PC-3 (cell line): ENCODE results near the gene ARHGAP26. TPM values are rescaled to one million over a fixed set of nuclear protein-coding genes. Genes with fewer than 3 reads are reported as not detected.

Experiments used
- ATAC-seq: fragments of 200-7000 bp; cut with Tn5 transposase; 2 replicates; pipeline ENCODE4 v1.9.1; 2020; ENCODE audit warnings: mild to moderate bottlenecking, moderate library complexity
- BruUV-seq: library from RNA; stranded (reverse); fragments of 400-500 nt; replicated peaks from 2 replicates; lab custom pipeline; 2021; lab: Mats Ljungman, UMichigan
- CTCF ChIA-PET: fragments of 300-600 bp; sonication (Branson Sonifier 250); formaldehyde crosslinking; loops from one replicate; lab custom pipeline; 2022; ENCODE audit warnings: antibody characterized with exemption; lab: Charles Lee
- POLR2A ChIA-PET: fragments of 300-600 bp; sonication (Branson Sonifier 250); formaldehyde crosslinking; loops from one replicate; lab custom pipeline; 2022; ENCODE audit warnings: antibody characterized with exemption; ENCODE audit not compliant: unreplicated experiment; lab: Charles Lee
- DNase-seq: peaks from one replicate; pipeline ENCODE4 v3.0.0-alpha.2; 2015
- H2AFZ ChIP-seq: fragments of 300-600 bp; sonication (generic); 2 replicates; pipeline ENCODE4 v1.6.0; 2016; ENCODE audit warnings: antibody characterized with exemption, low read length
- H3F3A ChIP-seq: fragments of 300-600 bp; sonication (generic); one replicate; pipeline ENCODE4 v1.6.0; 2017; ENCODE audit warnings: antibody characterized with exemption, low read length, control low read depth, mild to moderate bottlenecking; ENCODE audit not compliant: unreplicated experiment
- H3K27ac ChIP-seq: fragments of 300-600 bp; sonication (generic); 2 replicates; pipeline ENCODE4 v1.5.1; 2016; ENCODE audit warnings: mild to moderate bottlenecking, low read length
- H3K27me3 ChIP-seq: fragments of 300-600 bp; sonication (generic); 2 replicates; pipeline ENCODE4 v1.6.1; 2016; ENCODE audit warnings: low read length, mixed read lengths
- H3K36me3 ChIP-seq: fragments of 300-600 bp; sonication (generic); 2 replicates; pipeline ENCODE4 v1.6.1; 2016; ENCODE audit warnings: low read depth, mixed run types, low read length, mixed read lengths
- H3K4me1 ChIP-seq: fragments of 300-600 bp; sonication (generic); 2 replicates; pipeline ENCODE4 v1.5.1; 2016; ENCODE audit warnings: low read length; ENCODE audit not compliant: insufficient read depth
- H3K4me2 ChIP-seq: fragments of 300-600 bp; sonication (generic); 2 replicates; pipeline ENCODE4 v1.6.0; 2016; ENCODE audit warnings: low read length
- H3K4me3 ChIP-seq: fragments of 300-600 bp; sonication (generic); 2 replicates; pipeline ENCODE4 v1.5.1; 2016; ENCODE audit warnings: mild to moderate bottlenecking, low read length, mixed read lengths
- H3K79me2 ChIP-seq: fragments of 300-600 bp; sonication (generic); 2 replicates; pipeline ENCODE4 v1.6.1; 2017; ENCODE audit warnings: low read length, mixed read lengths
- H3K9ac ChIP-seq: fragments of 300-600 bp; sonication (generic); 2 replicates; pipeline ENCODE4 v1.6.0; 2016; ENCODE audit warnings: mild to moderate bottlenecking, low read length
- H3K9me2 ChIP-seq: fragments of 300-600 bp; sonication (generic); replicated peaks from 2 replicates; pipeline ENCODE4 v1.6.1; 2016; ENCODE audit warnings: mixed run types, low read length, mixed read lengths
- H3K9me3 ChIP-seq: fragments of 300-600 bp; sonication (generic); 2 replicates; pipeline ENCODE4 v1.6.1; 2016; ENCODE audit warnings: low read length, mixed read lengths
- H4K20me1 ChIP-seq: fragments of 300-600 bp; sonication (generic); 2 replicates; pipeline ENCODE4 v1.6.1; 2016; ENCODE audit warnings: low read length, mixed read lengths
- EZH2 ChIP-seq: fragments of 300-600 bp; sonication (generic); IDR thresholded peaks from one replicate; pipeline ENCODE4 v1.6.1; 2017; ENCODE audit warnings: antibody characterized with exemption, mild to moderate bottlenecking, low read length; ENCODE audit not compliant: unreplicated experiment
- EZH2phosphoT487 ChIP-seq: fragments of 300-600 bp; sonication (generic); IDR thresholded peaks from 2 replicates; pipeline ENCODE4 v1.6.1; 2018; ENCODE audit warnings: mild to moderate bottlenecking, antibody characterized with exemption, low read length, borderline replicate concordance
- intact Hi-C: fragments of 100-400 bp; cut with micrococcal nuclease; formaldehyde crosslinking; loops from 2 replicates; pipeline ENCODE4 v1.9.0; 2023
- total RNA-seq: library from RNA; depleted of rRNA; stranded (reverse); fragments of >200 nt; gene quantifications from 2 replicates; pipeline ENCODE4 v1.2.3, GENCODE V29; 2014
- TF ChIP-seq, protein P1 (sequence below): fragments of 300-600 bp; sonication (generic); conservative IDR thresholded peaks from 2 replicates; pipeline ENCODE4 v1.5.1; 2017; ENCODE audit warnings: antibody characterized with exemption, low read depth, mild to moderate bottlenecking, low read length

The ARHGAP26 gene
- total RNA-seq, 1 experiment from 2014 or later: 11.7 TPM

DNA sequence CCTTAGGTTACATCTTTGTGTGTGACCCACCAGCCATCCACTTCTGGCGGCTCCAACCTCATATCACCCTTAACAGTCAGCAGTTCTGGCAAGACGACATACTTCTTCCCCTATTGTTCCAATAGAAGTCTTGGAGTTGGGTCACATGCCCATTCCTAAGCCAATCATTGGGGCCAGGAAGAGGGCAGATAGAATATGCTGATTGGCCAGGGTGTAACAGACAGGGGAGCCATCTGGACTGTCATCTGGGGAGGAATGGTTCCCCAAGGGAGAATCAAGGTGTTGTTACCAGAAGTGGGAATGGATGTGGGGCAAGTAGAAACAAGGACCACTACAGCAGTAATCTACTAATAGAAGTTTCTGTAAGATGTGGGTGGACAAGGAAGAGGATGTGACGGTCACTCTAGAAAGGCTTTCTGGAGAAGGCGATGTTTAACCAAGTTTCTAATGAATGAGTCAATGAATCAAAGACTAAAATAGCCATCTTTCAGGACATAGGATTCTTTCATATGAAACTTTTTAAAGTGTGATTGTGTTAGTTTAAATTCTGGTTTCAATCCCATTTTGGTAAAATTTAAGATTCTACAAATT, 200.4 kb downstream of the ARHGAP26 start:
- ChIA-PET POLR2A (no interaction called here), CTCF (no interaction called here)
- Histone ChIP-seq H3K4me2 (no peak overlapping the region), H3K9me3 (no peaks in the 10 kb centered on the region), H3K9ac (no peak overlapping the region), H3K36me3 (no peaks in the 10 kb centered on the region), H3K9me2 (no peaks in the 10 kb centered on the region), H3K4me1 (peaks cover 10% of the 10 kb centered on the region), H3K27ac (no peak overlapping the region), H3K4me3 (no peak overlapping the region), H3F3A (no peaks in the 10 kb centered on the region), H3K79me2 (no peaks in the 10 kb centered on the region), H3K27me3 (no peaks in the 10 kb centered on the region), H4K20me1 (no peaks in the 10 kb centered on the region), H2AFZ (no peak overlapping the region)
- DNase-seq (no peak), ATAC-seq (no peak)
- intact Hi-C loops: no loop called here
- no TSS peak for BruUV-seq
- TF ChIP-seq EZH2: no peak
- TF ChIP-seq, protein P1, sequence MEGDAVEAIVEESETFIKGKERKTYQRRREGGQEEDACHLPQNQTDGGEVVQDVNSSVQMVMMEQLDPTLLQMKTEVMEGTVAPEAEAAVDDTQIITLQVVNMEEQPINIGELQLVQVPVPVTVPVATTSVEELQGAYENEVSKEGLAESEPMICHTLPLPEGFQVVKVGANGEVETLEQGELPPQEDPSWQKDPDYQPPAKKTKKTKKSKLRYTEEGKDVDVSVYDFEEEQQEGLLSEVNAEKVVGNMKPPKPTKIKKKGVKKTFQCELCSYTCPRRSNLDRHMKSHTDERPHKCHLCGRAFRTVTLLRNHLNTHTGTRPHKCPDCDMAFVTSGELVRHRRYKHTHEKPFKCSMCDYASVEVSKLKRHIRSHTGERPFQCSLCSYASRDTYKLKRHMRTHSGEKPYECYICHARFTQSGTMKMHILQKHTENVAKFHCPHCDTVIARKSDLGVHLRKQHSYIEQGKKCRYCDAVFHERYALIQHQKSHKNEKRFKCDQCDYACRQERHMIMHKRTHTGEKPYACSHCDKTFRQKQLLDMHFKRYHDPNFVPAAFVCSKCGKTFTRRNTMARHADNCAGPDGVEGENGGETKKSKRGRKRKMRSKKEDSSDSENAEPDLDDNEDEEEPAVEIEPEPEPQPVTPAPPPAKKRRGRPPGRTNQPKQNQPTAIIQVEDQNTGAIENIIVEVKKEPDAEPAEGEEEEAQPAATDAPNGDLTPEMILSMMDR: no peak
- no peak for TF ChIP-seq EZH2phosphoT487

DNA sequence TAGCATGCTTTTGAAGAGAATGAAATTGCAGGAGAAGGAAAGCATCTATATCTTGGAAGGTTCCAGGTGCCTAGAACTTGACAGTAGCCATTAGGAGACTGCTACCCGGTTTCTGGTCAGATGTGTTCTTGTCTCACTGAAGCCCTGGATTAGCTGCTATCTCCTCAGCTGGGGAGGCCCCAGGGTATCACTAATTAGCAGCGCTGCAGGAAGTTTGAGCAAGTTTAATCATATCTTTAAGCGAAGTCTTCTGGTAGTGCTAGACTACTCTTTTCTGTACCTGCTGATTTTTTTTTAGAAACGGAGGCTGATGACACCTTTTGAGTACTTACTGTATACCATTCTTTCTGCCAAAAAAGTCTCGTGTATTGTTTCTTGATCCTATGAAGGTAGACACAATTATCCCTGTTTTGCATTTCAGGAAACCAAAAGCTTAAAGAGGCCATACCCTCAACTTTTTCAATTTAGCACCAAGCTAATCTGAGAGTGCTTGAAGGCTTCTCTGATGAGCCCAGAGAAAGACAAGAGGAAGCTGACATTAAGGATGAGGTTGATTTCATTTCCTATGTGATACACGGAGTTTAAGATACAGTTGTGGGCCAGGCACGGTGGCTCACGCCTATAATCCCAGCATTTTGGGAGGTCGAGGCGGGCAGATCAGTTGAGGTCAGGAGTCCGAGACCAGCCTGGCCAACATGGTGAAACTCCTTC, 201.3 kb downstream of the ARHGAP26 start:
- Histone ChIP-seq H3K9ac (no peak overlapping the region), H3K27me3 (no peaks in the 10 kb centered on the region), H3K36me3 (no peaks in the 10 kb centered on the region), H3K79me2 (no peaks in the 10 kb centered on the region), H2AFZ (no peak overlapping the region), H3K4me1 (peaks cover 1% of the 10 kb centered on the region), H3K4me2 (no peak overlapping the region), H3K9me2 (no peaks in the 10 kb centered on the region), H3K27ac (no peak overlapping the region), H4K20me1 (no peaks in the 10 kb centered on the region), H3K4me3 (no peak overlapping the region), H3K9me3 (no peaks in the 10 kb centered on the region), H3F3A (no peaks in the 10 kb centered on the region)
- ChIA-PET POLR2A (no interaction called here), CTCF (no interaction called here)
- no TSS peak for BruUV-seq
- intact Hi-C loops: no loop called here
- TF ChIP-seq EZH2 (no peak), EZH2phosphoT487 (no peak)
- TF ChIP-seq, protein P1: no peak
- ATAC-seq (no peak), DNase-seq (no peak)

DNA sequence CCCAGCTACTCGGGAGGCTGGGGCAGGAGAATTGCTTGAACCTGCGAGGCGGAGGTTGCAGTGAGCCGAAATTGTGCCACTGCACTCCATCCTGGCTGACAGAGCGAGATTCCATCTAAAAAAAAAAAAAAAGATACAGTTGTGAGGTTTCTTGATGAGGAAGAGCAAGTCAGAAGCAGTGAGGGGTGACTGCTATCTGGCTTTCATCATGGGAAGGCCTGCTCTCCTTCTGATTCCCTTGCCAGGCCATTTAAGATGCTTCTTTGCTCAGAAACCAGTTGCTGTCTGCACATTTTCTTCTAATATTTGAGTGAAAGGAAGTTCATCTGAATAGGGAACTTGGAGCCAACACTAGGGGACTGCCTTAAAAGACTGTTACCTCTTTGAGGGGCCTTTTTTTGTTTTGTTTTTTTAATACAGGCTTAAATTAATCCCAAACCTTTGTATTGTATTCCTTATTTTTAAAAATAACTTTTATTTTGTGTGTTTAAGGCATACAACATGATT, 201.9 kb downstream of the ARHGAP26 start:
- no TSS peak for BruUV-seq

More for the DNA sequence above, 201.9 kb downstream of the ARHGAP26 start:
- Histone ChIP-seq H3K27ac (no peak overlapping the region), H3F3A (no peaks in the 10 kb centered on the region), H3K79me2 (no peaks in the 10 kb centered on the region), H2AFZ (no peak overlapping the region), H3K36me3 (no peaks in the 10 kb centered on the region), H3K9me3 (no peaks in the 10 kb centered on the region), H3K4me3 (no peak overlapping the region), H3K27me3 (no peaks in the 10 kb centered on the region), H3K4me2 (no peak overlapping the region), H3K9ac (no peak overlapping the region), H4K20me1 (no peaks in the 10 kb centered on the region), H3K4me1 (peaks cover 7% of the 10 kb centered on the region), H3K9me2 (no peaks in the 10 kb centered on the region)
- TF ChIP-seq, protein P1: no peak
- no peak for TF ChIP-seq EZH2phosphoT487
- no peak for TF ChIP-seq EZH2
- ATAC-seq (no peak), DNase-seq (no peak)
- POLR2A ChIA-PET: no interaction called here
- intact Hi-C loops: no loop called here
- CTCF ChIA-PET: interaction anchor here (0.7 kb wide), 1 partner anchor 55 kb away, joined by 3 read pairs; no protein-coding TSS in a partner anchor
